Ammon's horn (tissue), 1 donor: ENCODE measurements around the gene MRPL40.
"Not testable (repeated sequence)": the region's sequence is repeated elsewhere in the genome, so short reads cannot be mapped to it uniquely, and the experiment has no call there.

Experiments used
- DNase-seq: peaks from one replicate; pipeline ENCODE4 v3.0.0-alpha.2; 2016; ENCODE audit warnings: low spot score

Gene MRPL40

GRCh38 chr22:19440411-19441195 is 8.3 kb downstream of the MRPL40 start:
- no peak for DNase-seq

DNA sequence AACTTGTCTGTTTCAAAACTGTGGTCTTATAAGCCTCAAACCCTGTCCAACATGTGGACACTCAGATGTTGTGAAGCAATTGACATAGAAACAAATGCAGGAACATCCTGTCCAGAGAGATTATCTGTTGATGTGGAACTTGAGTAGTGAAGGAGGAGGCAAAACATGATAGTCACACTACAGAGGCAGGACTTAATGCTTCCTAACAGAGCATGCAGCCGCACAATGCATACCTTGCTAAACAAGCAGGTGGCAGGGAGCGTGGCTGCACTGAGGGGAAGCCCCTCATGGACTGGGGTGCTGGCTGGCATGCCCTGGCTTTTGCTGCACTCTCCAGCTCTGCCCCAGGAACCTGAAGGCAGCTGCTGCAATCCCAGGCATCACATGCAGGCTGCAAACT is 9.8 kb downstream of the MRPL40 start:
- DNase-seq, result no peak

GRCh38 chr22:19443544-19444211 is 11.3 kb downstream of the MRPL40 start:
- DNase-seq, result no peak

- not testable (repeated sequence) for DNase-seq
Observed at GRCh38 chr22:19445279-19445982, 13.1 kb downstream of the MRPL40 start.

DNA sequence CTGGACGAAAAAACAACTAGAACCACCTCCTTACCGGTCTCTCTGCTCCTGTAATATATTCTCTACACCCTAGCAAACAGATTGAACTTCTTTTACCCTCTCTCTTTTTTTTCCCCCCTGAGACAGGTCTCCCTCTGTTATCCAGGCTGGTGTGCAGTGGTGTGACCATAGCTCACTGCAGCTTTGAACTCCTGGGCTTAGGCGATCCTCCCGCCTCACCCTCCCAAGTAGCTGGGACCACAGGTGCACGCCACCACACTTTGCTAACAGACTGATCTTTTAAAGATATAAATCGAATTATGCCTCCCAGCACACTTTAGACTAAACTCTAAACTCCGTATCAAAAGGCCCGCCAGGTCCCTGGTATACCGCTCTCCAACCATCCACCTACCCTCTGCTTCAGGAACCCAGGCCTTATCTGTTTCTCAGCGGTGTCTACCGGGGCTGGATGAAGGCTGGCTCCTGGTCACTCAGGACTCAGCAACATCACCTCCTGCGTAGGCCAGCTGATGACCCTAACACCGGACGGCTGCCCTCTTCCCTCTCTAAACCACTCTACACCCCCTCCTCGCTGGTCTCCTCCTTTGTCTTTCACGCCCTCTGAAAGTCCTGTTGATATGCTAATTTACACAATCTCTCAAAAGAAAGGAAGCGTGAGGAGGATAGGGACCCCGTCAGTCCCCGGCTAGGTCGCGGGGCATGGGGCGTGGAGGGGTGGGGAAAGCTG is 14.4 kb downstream of the MRPL40 start:
- no peak for DNase-seq

DNA sequence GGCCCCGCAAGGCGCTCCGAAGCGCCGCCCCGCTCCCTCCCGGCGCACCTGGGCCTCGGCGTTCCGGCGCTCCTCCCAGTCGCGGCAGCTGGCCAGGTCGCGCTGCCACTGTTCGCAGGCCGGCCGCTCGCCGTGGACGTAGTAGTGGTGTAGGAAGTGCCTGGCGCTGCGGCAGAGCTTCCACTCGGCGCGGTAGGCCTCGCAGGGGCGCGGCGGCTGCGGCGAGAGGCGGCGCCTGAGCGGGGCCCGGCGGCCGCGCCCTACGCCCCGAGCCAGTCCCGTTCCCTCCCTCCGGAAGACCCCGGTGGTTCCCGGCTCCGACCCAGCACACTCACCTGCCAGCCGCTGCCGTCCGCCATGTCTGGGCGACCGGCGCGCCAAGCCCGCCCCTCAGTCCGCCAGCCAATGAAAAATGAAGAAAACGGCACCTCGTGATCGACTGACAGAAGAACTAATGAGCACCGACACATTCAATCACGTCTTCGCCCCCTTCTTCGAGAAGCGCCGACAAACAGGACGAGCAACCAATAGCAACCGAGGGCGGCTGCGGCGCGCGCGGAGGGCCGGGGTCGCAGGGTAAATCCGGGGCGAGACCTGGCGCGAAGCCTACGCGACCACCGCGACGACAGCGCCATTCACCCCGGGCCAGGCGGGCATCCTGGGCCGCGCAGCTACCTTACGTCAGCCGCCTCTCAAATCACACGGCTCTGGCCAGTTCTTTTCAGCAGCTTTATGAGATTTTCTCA is 15.2 kb downstream of the MRPL40 start, which contains the start of gene C22orf39:
Gene C22orf39 (minus strand): TSS at position 382 of the 746 bp plus-strand sequence. CDS start 23 bp downstream, at position 359.
- DNase-seq, result peak; percentile 98

- DNase-seq, result peak; percentile 45
Observed at GRCh38 chr22:19448076-19448607, 15.8 kb downstream of the MRPL40 start.

DNA sequence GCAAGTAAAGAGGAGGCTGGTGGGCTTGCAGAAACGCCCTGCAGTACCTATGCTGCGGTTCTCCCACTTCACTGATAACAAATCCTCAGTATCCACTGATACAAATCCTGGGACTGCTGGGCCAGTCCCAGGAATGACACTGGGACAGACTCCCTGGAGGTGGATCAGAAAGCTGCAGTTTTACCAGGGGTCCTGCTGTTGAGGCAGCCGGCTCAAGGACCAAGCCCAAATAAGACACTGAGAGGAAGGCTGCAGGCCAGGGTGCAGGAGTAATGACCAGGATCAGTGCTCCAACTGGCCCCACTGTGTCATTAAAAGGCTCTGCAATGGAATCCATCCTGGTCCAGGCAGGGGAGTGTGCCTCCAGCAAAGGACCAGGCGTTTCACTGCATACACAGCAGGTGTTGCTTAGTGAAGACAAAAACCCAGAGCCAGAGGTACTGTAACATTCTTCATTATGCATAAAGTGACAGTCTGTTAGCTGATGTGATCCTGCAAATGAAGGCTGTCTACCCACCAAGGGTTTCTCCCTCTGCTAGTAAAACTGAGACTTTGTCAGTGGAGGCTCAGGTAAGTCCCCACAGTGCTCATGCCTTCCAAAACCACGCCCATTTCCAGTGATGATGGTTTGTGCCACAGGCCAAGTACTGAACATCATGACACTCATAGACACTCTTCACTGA is 16.5 kb downstream of the MRPL40 start:
- DNase-seq, result no peak

GRCh38 chr22:19449422-19449767 is 17.1 kb downstream of the MRPL40 start:
- DNase-seq, result no peak

- no peak for DNase-seq
Observed at GRCh38 chr22:19450363-19451175, 18.2 kb downstream of the MRPL40 start.

GRCh38 chr22:19451570-19451969 is 19.2 kb downstream of the MRPL40 start:
- DNase-seq, result no peak

DNA sequence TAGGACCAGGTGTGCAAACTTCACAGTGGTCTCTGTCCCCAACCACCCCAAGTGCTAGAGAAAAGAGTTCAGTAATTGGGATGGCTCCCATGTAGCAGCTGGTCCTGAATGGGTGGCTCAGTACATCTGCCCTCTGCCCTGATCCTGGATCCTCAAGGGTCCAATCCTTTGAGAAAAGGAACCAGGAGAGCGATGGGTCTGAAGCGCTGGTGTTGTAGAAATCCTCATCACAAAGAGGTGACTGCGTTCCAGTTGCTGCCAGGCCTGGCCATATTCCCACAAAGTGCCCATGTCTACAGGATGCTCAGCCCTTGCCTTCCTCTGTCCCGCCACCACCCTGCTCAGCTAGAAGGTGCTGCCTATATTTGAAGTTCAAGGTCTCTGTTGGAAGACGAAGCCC is 21.4 kb downstream of the MRPL40 start:
- no peak for DNase-seq

- DNase-seq, result no peak
Observed at GRCh38 chr22:19454156-19454555, 21.8 kb downstream of the MRPL40 start.

GRCh38 chr22:19455033-19455432 is 22.7 kb downstream of the MRPL40 start:
- DNase-seq, result no peak

DNA sequence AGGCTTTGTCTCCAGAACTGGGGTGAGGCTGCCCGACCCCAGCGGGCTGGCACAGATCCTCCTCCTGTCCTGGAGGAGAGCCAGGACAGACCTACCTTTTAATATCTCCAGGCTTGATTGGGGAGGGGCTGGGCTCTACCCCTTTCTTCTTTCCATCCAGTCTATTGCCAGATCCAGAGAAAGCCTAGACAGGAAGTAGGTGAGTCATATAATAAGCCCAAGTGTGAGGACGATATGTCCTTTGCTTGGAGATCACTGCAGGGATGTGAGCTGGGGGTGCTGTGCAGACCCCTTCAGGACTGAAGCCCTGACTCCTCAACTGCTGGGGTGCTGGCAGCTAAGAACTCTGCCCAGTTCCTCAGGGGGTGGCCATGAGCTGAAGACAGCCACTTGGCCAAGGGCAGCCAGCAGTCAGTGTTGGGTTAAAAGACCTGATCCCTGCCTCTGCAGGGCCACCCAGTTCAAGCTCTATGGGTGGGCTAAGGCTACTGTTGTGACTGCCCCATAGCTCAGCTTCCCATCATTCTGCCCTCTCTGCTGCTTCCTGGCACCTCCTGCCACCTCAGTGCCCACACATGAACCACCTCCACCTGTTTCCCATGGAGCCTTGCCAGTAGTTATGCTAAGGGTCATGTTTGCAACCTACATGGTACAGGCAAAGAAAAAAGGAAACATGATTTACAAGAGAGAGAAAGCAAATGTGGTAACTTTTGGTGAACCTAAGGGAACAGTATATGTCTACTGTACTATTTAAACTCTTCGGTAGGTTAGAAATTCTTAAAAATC is 23.4 kb downstream of the MRPL40 start:
- DNase-seq, result no peak

- no peak for DNase-seq
Observed at GRCh38 chr22:19456541-19456940, 24.2 kb downstream of the MRPL40 start.

GRCh38 chr22:19457828-19458428 is 25.6 kb downstream of the MRPL40 start:
- DNase-seq, result no peak

DNA sequence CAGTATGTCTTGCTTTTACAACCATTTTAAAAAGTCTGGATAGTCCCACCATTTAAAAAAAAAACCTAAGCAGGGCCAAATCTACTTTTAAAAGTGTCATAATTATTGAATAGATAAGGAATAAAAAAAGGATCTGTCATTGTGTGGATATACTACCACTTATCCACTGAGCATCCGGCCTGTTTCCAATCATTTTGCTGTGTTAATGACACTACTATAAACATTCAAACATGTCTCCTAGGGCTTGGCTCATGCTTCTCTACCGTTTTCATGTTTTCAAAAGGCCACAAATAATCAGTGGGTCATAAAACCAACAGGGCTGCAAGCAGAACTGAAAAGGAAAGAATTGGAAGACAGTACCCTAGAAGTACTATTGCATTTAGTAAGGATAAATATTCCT is 27.7 kb downstream of the MRPL40 start:
- no peak for DNase-seq

DNA sequence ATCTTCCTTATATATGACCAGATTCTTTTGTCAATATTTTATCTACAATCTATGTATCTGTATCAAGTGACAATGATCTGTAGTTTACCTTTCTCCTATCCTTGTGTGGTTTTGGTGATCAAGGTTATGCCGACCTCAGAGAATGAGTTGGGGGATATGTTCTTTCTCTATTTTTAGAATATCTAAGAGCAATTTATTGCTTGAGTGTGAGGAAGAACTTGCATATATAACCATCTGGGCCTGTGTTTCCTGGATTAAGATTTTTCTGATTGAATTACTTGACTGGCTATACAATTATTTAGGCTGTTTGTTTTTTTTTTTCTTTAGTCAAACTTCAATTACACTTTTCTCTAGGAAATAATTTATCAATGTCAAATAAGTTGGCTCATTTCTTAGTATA is 29.2 kb downstream of the MRPL40 start:
- DNase-seq, result no peak
